ENCODE data around the gene ZNF710. TPM values are rescaled to one million over a fixed set of nuclear protein-coding genes. Genes with fewer than 3 reads are reported as not detected.

Gene ZNF710
- total and polyA plus RNA-seq, 2 of the 13 experiments (the other 11 are each of a cell fraction or from before 2014, with no cell fraction given): 4.7 to 20.6 TPM

DNA sequence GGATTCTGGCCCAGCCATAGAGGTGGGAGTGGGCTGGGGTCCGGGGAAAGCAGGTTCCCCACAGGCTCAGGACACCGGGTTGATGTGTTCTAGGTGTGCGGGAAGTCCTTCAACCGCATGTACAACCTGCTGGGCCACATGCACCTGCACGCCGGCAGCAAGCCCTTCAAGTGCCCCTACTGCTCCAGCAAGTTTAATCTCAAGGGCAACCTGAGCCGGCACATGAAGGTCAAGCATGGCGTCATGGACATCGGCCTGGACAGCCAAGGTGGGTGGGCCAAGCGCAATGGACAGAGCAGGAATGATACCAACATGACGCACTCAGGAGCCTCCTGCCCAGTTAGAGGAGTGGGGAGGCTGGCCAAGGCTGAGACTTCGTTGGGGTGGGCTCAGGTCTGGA lies 72.9 kb downstream of the ZNF710 start (continued):
- TF ChIP-seq, protein P1, sequence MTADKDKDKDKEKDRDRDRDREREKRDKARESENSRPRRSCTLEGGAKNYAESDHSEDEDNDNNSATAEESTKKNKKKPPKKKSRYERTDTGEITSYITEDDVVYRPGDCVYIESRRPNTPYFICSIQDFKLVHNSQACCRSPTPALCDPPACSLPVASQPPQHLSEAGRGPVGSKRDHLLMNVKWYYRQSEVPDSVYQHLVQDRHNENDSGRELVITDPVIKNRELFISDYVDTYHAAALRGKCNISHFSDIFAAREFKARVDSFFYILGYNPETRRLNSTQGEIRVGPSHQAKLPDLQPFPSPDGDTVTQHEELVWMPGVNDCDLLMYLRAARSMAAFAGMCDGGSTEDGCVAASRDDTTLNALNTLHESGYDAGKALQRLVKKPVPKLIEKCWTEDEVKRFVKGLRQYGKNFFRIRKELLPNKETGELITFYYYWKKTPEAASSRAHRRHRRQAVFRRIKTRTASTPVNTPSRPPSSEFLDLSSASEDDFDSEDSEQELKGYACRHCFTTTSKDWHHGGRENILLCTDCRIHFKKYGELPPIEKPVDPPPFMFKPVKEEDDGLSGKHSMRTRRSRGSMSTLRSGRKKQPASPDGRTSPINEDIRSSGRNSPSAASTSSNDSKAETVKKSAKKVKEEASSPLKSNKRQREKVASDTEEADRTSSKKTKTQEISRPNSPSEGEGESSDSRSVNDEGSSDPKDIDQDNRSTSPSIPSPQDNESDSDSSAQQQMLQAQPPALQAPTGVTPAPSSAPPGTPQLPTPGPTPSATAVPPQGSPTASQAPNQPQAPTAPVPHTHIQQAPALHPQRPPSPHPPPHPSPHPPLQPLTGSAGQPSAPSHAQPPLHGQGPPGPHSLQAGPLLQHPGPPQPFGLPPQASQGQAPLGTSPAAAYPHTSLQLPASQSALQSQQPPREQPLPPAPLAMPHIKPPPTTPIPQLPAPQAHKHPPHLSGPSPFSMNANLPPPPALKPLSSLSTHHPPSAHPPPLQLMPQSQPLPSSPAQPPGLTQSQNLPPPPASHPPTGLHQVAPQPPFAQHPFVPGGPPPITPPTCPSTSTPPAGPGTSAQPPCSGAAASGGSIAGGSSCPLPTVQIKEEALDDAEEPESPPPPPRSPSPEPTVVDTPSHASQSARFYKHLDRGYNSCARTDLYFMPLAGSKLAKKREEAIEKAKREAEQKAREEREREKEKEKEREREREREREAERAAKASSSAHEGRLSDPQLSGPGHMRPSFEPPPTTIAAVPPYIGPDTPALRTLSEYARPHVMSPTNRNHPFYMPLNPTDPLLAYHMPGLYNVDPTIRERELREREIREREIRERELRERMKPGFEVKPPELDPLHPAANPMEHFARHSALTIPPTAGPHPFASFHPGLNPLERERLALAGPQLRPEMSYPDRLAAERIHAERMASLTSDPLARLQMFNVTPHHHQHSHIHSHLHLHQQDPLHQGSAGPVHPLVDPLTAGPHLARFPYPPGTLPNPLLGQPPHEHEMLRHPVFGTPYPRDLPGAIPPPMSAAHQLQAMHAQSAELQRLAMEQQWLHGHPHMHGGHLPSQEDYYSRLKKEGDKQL (CRISPR knock-in tag; IDR thresholded peaks at IDR 0.05; ENCODE audit: low read depth): no peak
- TF ChIP-seq ZNF121 (CRISPR knock-in tag; IDR thresholded peaks at IDR 0.05): no peak
- TF ChIP-seq, protein P2, sequence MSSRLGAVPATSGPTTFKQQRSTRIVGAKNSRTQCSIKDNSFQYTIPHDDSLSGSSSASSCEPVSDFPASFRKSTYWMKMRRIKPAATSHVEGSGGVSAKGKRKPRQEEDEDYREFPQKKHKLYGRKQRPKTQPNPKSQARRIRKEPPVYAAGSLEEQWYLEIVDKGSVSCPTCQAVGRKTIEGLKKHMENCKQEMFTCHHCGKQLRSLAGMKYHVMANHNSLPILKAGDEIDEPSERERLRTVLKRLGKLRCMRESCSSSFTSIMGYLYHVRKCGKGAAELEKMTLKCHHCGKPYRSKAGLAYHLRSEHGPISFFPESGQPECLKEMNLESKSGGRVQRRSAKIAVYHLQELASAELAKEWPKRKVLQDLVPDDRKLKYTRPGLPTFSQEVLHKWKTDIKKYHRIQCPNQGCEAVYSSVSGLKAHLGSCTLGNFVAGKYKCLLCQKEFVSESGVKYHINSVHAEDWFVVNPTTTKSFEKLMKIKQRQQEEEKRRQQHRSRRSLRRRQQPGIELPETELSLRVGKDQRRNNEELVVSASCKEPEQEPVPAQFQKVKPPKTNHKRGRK (CRISPR knock-in tag; IDR thresholded peaks at IDR 0.05): no peak
- no peak for TF ChIP-seq ZBTB38 (CRISPR knock-in tag; IDR thresholded peaks at IDR 0.05)
- TF ChIP-seq SRY (CRISPR knock-in tag; IDR thresholded peaks at IDR 0.05): no peak
- TF ChIP-seq ZNF563 (CRISPR knock-in tag; IDR thresholded peaks at IDR 0.05): no peak

DNA sequence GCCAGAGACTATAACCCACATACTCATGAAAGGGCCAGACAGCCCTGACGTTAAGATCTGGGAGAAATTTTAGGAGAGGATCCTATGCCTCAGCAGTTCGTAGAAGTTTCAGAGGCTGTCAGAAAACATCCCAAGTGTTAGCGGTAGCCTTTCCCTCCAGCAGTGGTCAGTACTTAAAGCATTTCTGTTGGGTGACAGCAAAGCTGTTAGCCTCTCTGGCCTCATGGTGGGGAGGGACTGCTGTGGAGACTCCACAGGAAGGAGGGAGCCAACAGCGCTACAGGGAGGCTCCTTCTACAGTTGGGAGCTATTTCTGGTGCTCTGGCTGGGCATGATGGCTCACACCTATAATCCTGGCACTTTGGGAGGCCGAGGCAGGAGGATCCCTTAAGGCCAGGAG lies 73.8 kb downstream of the ZNF710 start:
- Histone ChIP-seq H3K27ac (ENCODE audit: extremely low read length, insufficient read depth, low read length) (no peak overlapping the region), H3K9ac (ENCODE audit: insufficient read depth, low read depth, low read length) (no peak overlapping the region), H3K36me3 (replicated peaks in 1 of 2; ENCODE audit: control insufficient read depth in 1 of 2, insufficient read depth in 2 of 2, low read length in 2 of 2) (peaks cover 20 to 33% of the 10 kb centered on the region in 2 experiments), H3K4me2 (ENCODE audit: low read depth, low read length) (no peak overlapping the region), H4K20me1 (ENCODE audit: insufficient read depth, low read length) (no peaks in the 10 kb centered on the region), H3K9me3 (ENCODE audit: low read length) (no peaks in the 10 kb centered on the region), H3K27me3 (ENCODE audit: control insufficient read depth in 1 of 2, insufficient read depth in 2 of 2, low read length in 2 of 2) (no peaks in the 10 kb centered on the region), H3K79me2 (ENCODE audit: insufficient read depth, low read length) (no peaks in the 10 kb centered on the region), H2AFZ (ENCODE audit: low read length) (no peak overlapping the region), H3K4me3 (replicated peaks in 1 of 3; ENCODE audit: insufficient read depth in 1 of 3, low read depth in 2 of 3, low read length in 3 of 3) (no peak overlapping the region), H3K4me1 (ENCODE audit: insufficient read depth, low read length) (peaks cover 26% of the 10 kb centered on the region)
- ChIA-PET CTCF (ENCODE audit: low intra/inter-chr PET ratio, low total read pairs) (no interaction called here), POLR2A (no interaction called here)
- in situ Hi-C loops (cut with HindIII; ENCODE audit: extremely low pct_ligation_motif_present, low pct_unique_long_range_greater_than_20kb): loop anchor here (25.0 kb wide), 1 partner anchor 338 kb away; no protein-coding TSS in a partner anchor
- DNase-seq (ENCODE audit: low spot score) (no peak), FAIRE-seq (no peak), ATAC-seq (no peak)
- 91% methylated on average over 5 of the region's 5 CpGs for WGBS (ENCODE audit: low lambda C conversion rate)
- intact Hi-C loops (cut with micrococcal nuclease; ENCODE audit: unreplicated experiment): no loop called here
- no TSS peak for BruUV-seq (replicated peaks)
- no peak for TF ChIP-seq NFATC3 (CRISPR knock-in tag; IDR thresholded peaks at IDR 0.05)
- no peak for TF ChIP-seq KDM3A (CRISPR knock-in tag; IDR thresholded peaks at IDR 0.05; ENCODE audit: low read depth)
- no peak for TF ChIP-seq NFIB (CRISPR knock-in tag; IDR thresholded peaks at IDR 0.05; ENCODE audit: borderline replicate concordance)

Measured in HepG2 (cell line).